Heart left ventricle (tissue), 16 donors: ENCODE data around the gene SERAC1. TPM values are rescaled to one million over a fixed set of nuclear protein-coding genes. Genes with fewer than 3 reads are reported as not detected.

Experiments used
- ATAC-seq, 4 donors: fragments of 200-7000 bp; cut with Tn5 transposase; one replicate each; pipeline ENCODE4 v1.9.1; 2020 to 2022; ENCODE audit warnings: moderate library complexity in 4 of 4, mild to moderate bottlenecking in 3 of 4, moderate number of reproducible peaks in 1 of 4
- DNase-seq, 5 donors: peaks; one replicate each; pipeline ENCODE4 v3.0.0-alpha.2; 2020
- H3K27ac ChIP-seq, 12 donors: fragments of 200-600 bp; sonication (generic) in 4 of 12; one replicate each; pipeline versions ENCODE4 v1.5.0 to v1.8.0; 2016 to 2022; ENCODE audit warnings: mild to moderate bottlenecking in 2 of 12
- H3K27me3 ChIP-seq, 9 donors: fragments of 200-600 bp; sonication (generic) in 2 of 9; one replicate each; pipeline versions ENCODE4 v1.5.1 to v1.8.0; 2016 to 2022; ENCODE audit warnings: mild to moderate bottlenecking in 3 of 9
- H3K36me3 ChIP-seq, 9 donors: fragments of 200-600 bp; sonication (generic) in 2 of 9; one replicate each; pipeline versions ENCODE4 v1.5.0 to v1.8.0; 2018 to 2022; ENCODE audit warnings: mild to moderate bottlenecking in 2 of 9
- H3K4me1 ChIP-seq, 12 donors: fragments of 200-600 bp; sonication (generic) in 4 of 12; one replicate each; pipeline versions ENCODE4 v1.5.0 to v1.8.0; 2016 to 2022; ENCODE audit warnings: mild to moderate bottlenecking in 3 of 12
- H3K4me3 ChIP-seq, 12 donors: fragments of 200-600 bp; sonication (generic) in 4 of 12; one replicate each; pipeline versions ENCODE4 v1.5.0 to v1.8.0; 2017 to 2022; ENCODE audit warnings: mild to moderate bottlenecking in 9 of 12, moderate library complexity in 4 of 12
- H3K9me3 ChIP-seq, 12 donors: fragments of 200-600 bp; sonication (generic) in 4 of 12; one replicate each; pipeline versions ENCODE4 v1.5.0 to v1.8.0; 2016 to 2022; ENCODE audit warnings: mild to moderate bottlenecking in 1 of 12
- POLR2A ChIP-seq, 2 donors: fragments of 450-650 bp; IDR thresholded peaks; one replicate each; pipeline ENCODE4 v1.6.1; 2017; ENCODE audit warnings: antibody characterized with exemption in 2 of 2, mild to moderate bottlenecking in 2 of 2, moderate library complexity in 2 of 2
- WGBS, 4 donors: extraction: QIAGEN DNeasy Blood & Tissue Kit in 2 of 4; methylation state at CpG; one replicate each; pipeline versions ENCODE4 v1.1.5 to v1.1.7; 2013 to 2018; 5-methylcytosine and 5-hydroxymethylcytosine counted together
- intact Hi-C, 10 donors: fragments of 100-400 bp; cut with DNase I; formaldehyde crosslinking; loops; one replicate each; pipeline versions ENCODE4 v1.11.1 to v1.14.2; 2022
- polyA plus RNA-seq, 2 donors: library from polyadenylated mRNA; stranded (reverse); fragments of 200-250 nt; gene quantifications; one replicate each; pipeline ENCODE4 v1.2.3, GENCODE V29; 2013
- total RNA-seq, 9 donors: library from RNA; depleted of rRNA in 2 of 9; stranded (reverse); fragments of >200 nt in 2 of 9; fragmentation: NEBNext Ultra II Directional in 3 of 9; extraction: Animal tissue kit (Norgen Biotek cat#: 25700) in 3 of 9; gene quantifications; one replicate each; pipeline versions ENCODE4 v1.1.0 to v1.2.4, GENCODE V29; 2016 to 2023
- TF ChIP-seq, protein P1 (sequence below), 12 donors: fragments of 200-600 bp; sonication (generic) in 4 of 12; IDR thresholded peaks; one replicate each; pipeline versions ENCODE4 v1.5.0 to v1.8.0; 2018 to 2022; ENCODE audit warnings: antibody characterized with exemption in 12 of 12, mild to moderate bottlenecking in 5 of 12
- donor health status: ischemic (EF 13 %, LVEDD 7.1; RV severe dilation, severe dysfunction).
- donor health status: healthy with polysubstance abuse.
- donor health status: DM: no; HTN: yes; CAD: no.
- donor health status: DM: no; HTN: no; CAD: no.
- donor health status: ischemic (EF 25% LVEDD 6.9; RV normal size, moderate dysfunction).
- donor health status: ischemic (EF 25% LVEDD 5.7; RV mildly dilated, moderate dysfunction).
- donor health status: healthy.
- donor health status: DM: yes; HTN: yes; CAD: no.
- donor health status: ischemic (EF 35%, LVEDD 5.7; RV mildly dilated, moderate dysfunction).
- donor health status: nonischemic (EF 11% LVEDD 7.7; RV severe dilation, severe dysfunction).
- donor health status: DM: yes; HTN: yes; CAD: no.
- donor health status: PGD.
- donor health status: ischemic (EF 29% LVEDD 5.4; RV normal size, mild dysfunction).
- donor health status: nonischemic (EF 23%, LVEDD 6.1; RV moderate dilation, normal function).

Gene SERAC1
- total and polyA plus RNA-seq, 11 donors, result 1.5 to 7.0 (median 5.5) TPM

DNA sequence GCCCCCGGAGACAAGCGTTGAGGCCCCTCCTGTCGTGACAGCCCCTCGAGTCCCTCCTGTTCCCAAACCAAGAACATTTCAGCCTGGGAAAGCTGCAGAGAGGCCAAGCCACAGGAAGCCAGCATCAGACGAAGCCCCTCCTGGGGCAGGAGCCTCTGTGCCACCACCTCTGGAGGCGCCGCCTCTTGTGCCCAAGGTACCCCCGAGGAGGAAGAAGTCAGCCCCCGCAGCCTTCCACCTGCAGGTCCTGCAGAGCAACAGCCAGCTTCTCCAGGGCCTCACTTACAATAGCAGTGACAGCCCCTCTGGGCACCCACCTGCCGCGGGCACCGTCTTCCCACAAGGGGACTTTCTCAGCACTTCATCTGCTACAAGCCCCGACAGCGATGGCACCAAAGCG, 72.4 kb downstream of the SERAC1 start:
- intact Hi-C loops, result no loop called here
- peaks cover 8 to 88% (median 66%) of the 10 kb centered on the region in 9 donors for H3K36me3 ChIP-seq
- no peaks in the 10 kb centered on the region for H3K4me1 ChIP-seq
- H3K4me3 ChIP-seq, result no peak overlapping the region
- no peak overlapping the region for H3K27ac ChIP-seq
- DNase-seq, result no peak
- H3K27me3 ChIP-seq, result no peaks in the 10 kb centered on the region
- H3K9me3 ChIP-seq, result no peaks in the 10 kb centered on the region
- TF ChIP-seq POLR2A (IDR thresholded peaks at IDR 0.05), result no peak
- TF ChIP-seq, protein P1, sequence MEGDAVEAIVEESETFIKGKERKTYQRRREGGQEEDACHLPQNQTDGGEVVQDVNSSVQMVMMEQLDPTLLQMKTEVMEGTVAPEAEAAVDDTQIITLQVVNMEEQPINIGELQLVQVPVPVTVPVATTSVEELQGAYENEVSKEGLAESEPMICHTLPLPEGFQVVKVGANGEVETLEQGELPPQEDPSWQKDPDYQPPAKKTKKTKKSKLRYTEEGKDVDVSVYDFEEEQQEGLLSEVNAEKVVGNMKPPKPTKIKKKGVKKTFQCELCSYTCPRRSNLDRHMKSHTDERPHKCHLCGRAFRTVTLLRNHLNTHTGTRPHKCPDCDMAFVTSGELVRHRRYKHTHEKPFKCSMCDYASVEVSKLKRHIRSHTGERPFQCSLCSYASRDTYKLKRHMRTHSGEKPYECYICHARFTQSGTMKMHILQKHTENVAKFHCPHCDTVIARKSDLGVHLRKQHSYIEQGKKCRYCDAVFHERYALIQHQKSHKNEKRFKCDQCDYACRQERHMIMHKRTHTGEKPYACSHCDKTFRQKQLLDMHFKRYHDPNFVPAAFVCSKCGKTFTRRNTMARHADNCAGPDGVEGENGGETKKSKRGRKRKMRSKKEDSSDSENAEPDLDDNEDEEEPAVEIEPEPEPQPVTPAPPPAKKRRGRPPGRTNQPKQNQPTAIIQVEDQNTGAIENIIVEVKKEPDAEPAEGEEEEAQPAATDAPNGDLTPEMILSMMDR (IDR thresholded peaks at IDR 0.05), result no peak
- peak in 1 of 4 donors; percentile 9 for ATAC-seq
- 94 to 96% (median 96%) methylated on average over 13 to 15 of the region's 15 CpGs for WGBS, 4 donors

DNA sequence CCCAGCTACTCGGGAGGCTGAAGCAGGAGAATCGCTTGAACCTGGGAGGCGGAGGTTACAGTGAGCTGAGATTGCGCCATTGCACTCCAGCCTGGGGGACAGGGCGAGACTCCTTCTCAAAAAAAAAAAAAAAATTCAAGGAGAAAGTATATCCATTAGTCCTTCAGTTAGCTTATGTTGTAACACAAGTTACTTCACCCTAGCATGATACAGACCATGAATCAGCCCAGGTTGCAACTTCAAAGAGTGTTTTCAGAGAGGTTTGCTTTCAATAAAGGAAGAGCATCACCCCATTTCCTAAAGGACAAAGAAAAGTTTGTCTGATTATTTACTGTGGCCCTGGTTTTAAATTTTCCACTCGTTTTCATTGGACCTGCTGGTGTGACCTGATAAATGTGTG, 73.0 kb downstream of the SERAC1 start:
- Histone ChIP-seq H3K4me3 (no peak overlapping the region), H3K36me3 (peaks cover 8 to 95% (median 72%) of the 10 kb centered on the region in 9 donors), H3K4me1 (no peaks in the 10 kb centered on the region), H3K27ac (no peak overlapping the region), H3K9me3 (no peaks in the 10 kb centered on the region), H3K27me3 (no peaks in the 10 kb centered on the region)
- ATAC-seq, result no peak
- no peak for DNase-seq
- intact Hi-C loops, result no loop called here
- TF ChIP-seq, protein P1 (IDR thresholded peaks at IDR 0.05), result no peak
- no peak for TF ChIP-seq POLR2A (IDR thresholded peaks at IDR 0.05)
- 89 to 94% (median 91%) methylated on average over 6 of the region's 6 CpGs for WGBS, 4 donors

DNA sequence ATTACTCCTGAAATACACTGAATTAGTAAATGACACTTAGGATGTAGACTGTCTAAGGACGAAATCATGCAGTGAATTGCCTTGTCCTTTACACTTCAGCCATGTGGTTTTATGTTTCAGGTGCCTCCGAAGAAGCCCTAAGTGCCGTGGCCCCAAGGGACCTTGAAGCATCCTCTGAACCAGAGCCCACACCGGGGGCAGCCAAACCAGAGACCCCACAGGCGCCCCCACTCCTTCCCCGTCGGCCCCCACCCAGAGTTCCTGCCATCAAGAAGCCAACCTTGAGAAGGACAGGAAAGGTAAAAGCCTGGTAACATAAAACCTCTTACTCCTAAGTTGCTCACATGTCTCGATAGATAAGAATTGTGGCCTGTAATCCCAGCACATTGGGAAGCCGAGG, 75.3 kb downstream of the SERAC1 start:
- Histone ChIP-seq H3K36me3 (peaks cover 8 to 96% (median 90%) of the 10 kb centered on the region in 9 donors), H3K9me3 (no peaks in the 10 kb centered on the region), H3K4me3 (no peak overlapping the region), H3K27ac (no peak overlapping the region), H3K27me3 (no peaks in the 10 kb centered on the region), H3K4me1 (peaks cover 0 to 4% (median 0%) of the 10 kb centered on the region in 12 donors)
- ATAC-seq, result no peak
- TF ChIP-seq, protein P1 (IDR thresholded peaks at IDR 0.05), result no peak
- TF ChIP-seq POLR2A (IDR thresholded peaks at IDR 0.05), result no peak
- WGBS, 4 donors, result 90 to 96% (median 95%) methylated on average over 9 of the region's 9 CpGs
- DNase-seq, result no peak
- intact Hi-C loops, result no loop called here

DNA sequence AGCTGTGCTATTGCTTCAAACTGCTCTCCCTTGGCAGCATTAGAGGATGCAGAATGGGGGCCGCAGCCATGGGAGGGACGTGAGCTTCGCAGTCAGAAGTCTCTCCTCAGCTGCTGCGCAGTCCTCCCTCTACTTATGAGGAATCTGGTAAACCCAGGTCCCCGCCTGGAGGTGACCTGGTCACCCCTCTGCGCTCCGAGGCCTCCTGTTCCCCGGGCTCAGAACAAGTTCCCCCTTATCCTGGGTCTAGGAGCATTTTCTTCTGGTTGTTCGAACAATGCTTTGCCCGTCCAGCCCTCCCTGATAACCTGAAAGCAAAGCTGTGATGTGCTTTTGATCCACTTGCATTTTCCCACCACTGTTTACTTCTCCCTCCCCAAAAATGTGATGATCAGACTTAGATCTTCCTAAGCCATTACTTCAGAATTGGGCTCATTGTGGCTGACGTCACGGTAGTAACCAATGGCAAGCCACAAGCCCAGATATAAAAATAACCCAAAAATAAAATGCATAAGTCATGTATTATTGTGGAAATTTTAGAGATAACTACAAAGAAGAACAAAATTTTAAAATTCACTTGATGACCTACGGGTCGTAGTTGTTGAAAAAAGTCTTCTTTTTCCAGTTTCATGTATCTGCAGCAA, 80.7 kb downstream of the SERAC1 start:
- TF ChIP-seq, protein P1 (IDR thresholded peaks at IDR 0.05), result no peak
- TF ChIP-seq POLR2A (IDR thresholded peaks at IDR 0.05), result no peak
- Histone ChIP-seq H3K4me1 (peaks cover 0 to 9% (median 0%) of the 10 kb centered on the region in 12 donors), H3K9me3 (no peaks in the 10 kb centered on the region), H3K27ac (peak overlapping the region in 2 of 12 donors; percentile 22 to 58), H3K27me3 (no peaks in the 10 kb centered on the region), H3K36me3 (peaks cover 0 to 95% (median 80%) of the 10 kb centered on the region in 9 donors), H3K4me3 (peak overlapping the region in 1 of 12 donors; percentile 40)
- peak in 2 of 4 donors; percentile 4 to 32 for ATAC-seq
- DNase-seq, result no peak
- 88 to 90% (median 88%) methylated on average over 13 to 14 of the region's 14 CpGs for WGBS, 4 donors
- intact Hi-C loops, result no loop called here
